Measurements from ENCODE around the gene UBTF. TPM values are rescaled to one million over a fixed set of nuclear protein-coding genes. Genes with fewer than 3 reads are reported as not detected.

Gene UBTF
- total and polyA plus RNA-seq, 2 donors (not counting 1 experiment from before 2014, with no cell fraction given) = 43.1 to 179 TPM

GRCh38 chr17:44174427-44174826 is 45.0 kb downstream of the UBTF start:
- Histone ChIP-seq H2AFZ (ENCODE audit: insufficient read depth, low read depth, low read length, poor library complexity, severe bottlenecking) (no peak overlapping the region), H3K27me3 (replicated peaks in 1 of 4; ENCODE audit: control extremely low read depth in 1 of 4, control insufficient read depth in 3 of 4, insufficient read depth in 4 of 4, low read length in 3 of 4) (no peaks in the 10 kb centered on the region), H3K36me3 (replicated peaks in 1 of 2; ENCODE audit: control extremely low read depth in 1 of 2, control insufficient read depth in 1 of 2, extremely low read depth in 1 of 2, insufficient read depth in 2 of 2, low read length in 1 of 2) (peaks cover 0 to 7% of the 10 kb centered on the region in 2 experiments), H3K27ac (ENCODE audit: low read length in 2 of 2) (no peak overlapping the region), H3K9ac (ENCODE audit: low read length) (no peak overlapping the region), H3K4me1 (ENCODE audit: control insufficient read depth in 2 of 2, insufficient read depth in 2 of 2, low read length in 2 of 2) (peaks cover 0 to 10% of the 10 kb centered on the region in 2 donors), H3K4me2 (replicated peaks; ENCODE audit: low read depth, low read length, poor library complexity, severe bottlenecking) (no peak overlapping the region), H3K79me2 (ENCODE audit: control insufficient read depth, insufficient read depth, low read length) (no peaks in the 10 kb centered on the region), H4K20me1 (ENCODE audit: control insufficient read depth, insufficient read depth, low read length, poor library complexity, severe bottlenecking) (no peaks in the 10 kb centered on the region), H3K4me3 (ENCODE audit: control extremely low read depth in 1 of 5, extremely low read depth in 1 of 5, insufficient read depth in 1 of 5, low read depth in 2 of 5, low read length in 4 of 5) (no peak overlapping the region), H3K9me3 (ENCODE audit: control extremely low read depth in 1 of 3, control insufficient read depth in 2 of 3, insufficient read depth in 1 of 3, low read length in 2 of 3) (no peaks in the 10 kb centered on the region)
- intact Hi-C loops (cut with micrococcal nuclease) = no loop called here
- TF ChIP-seq CTCF (IDR thresholded peaks at IDR 0.05) (no peak), EZH2 (IDR thresholded peaks at IDR 0.05; ENCODE audit: borderline replicate concordance, insufficient read depth, low read depth, low read length, poor library complexity, severe bottlenecking) (no peak)
- H3K27ac Mint-ChIP-seq = no peak overlapping the region
- H3K27me3 Mint-ChIP-seq = no peaks in the 10 kb centered on the region
- DNase-seq (no peak), ATAC-seq (ENCODE audit: low read depth) (no peak)
- ChIA-PET POLR2A (interaction anchor here (0.6 kb wide), 1 partner anchor 52 kb away, joined by 3 read pairs; no protein-coding TSS in a partner anchor), CTCF (no interaction called here)
- H3K9me3 Mint-ChIP-seq (ENCODE audit: insufficient read depth) = no peaks in the 10 kb centered on the region
- no CpG with 5 or more reads among the region's 2 CpGs for WGBS (ENCODE audit: insufficient coverage)
- H3K4me1 Mint-ChIP-seq = peaks cover 7% of the 10 kb centered on the region
- H3K4me3 Mint-ChIP-seq = no peak overlapping the region

GRCh38 chr17:44171931-44172455 is 47.5 kb downstream of the UBTF start:
- intact Hi-C loops (cut with micrococcal nuclease) = no loop called here
- H3K4me1 Mint-ChIP-seq = peaks cover 9% of the 10 kb centered on the region
- no peak overlapping the region for H3K4me2 ChIP-seq (replicated peaks; ENCODE audit: low read depth, low read length, poor library complexity, severe bottlenecking)
- DNase-seq (no peak), ATAC-seq (ENCODE audit: low read depth) (no peak)
- no peaks in the 10 kb centered on the region for H3K27me3 Mint-ChIP-seq
- H3K79me2 ChIP-seq (ENCODE audit: control insufficient read depth, insufficient read depth, low read length) = no peaks in the 10 kb centered on the region
- H3K27ac ChIP-seq (ENCODE audit: low read length in 2 of 2) = no peak overlapping the region
- H3K36me3 ChIP-seq (replicated peaks in 1 of 2; ENCODE audit: control extremely low read depth in 1 of 2, control insufficient read depth in 1 of 2, extremely low read depth in 1 of 2, insufficient read depth in 2 of 2, low read length in 1 of 2) = peaks cover 0 to 2% of the 10 kb centered on the region in 2 experiments
- no peak overlapping the region for H3K4me3 Mint-ChIP-seq
- H3K4me1 ChIP-seq (ENCODE audit: control insufficient read depth in 2 of 2, insufficient read depth in 2 of 2, low read length in 2 of 2) = peaks cover 0 to 13% of the 10 kb centered on the region in 2 donors
- H3K27ac Mint-ChIP-seq = no peak overlapping the region
- H2AFZ ChIP-seq (ENCODE audit: insufficient read depth, low read depth, low read length, poor library complexity, severe bottlenecking) = no peak overlapping the region
- no peaks in the 10 kb centered on the region for H3K9me3 Mint-ChIP-seq (ENCODE audit: insufficient read depth)
- TF ChIP-seq CTCF (IDR thresholded peaks at IDR 0.05) = no peak
- no peaks in the 10 kb centered on the region for H3K27me3 ChIP-seq (replicated peaks in 1 of 4; ENCODE audit: control extremely low read depth in 1 of 4, control insufficient read depth in 3 of 4, insufficient read depth in 4 of 4, low read length in 3 of 4)
- H3K9me3 ChIP-seq (ENCODE audit: control extremely low read depth in 1 of 3, control insufficient read depth in 2 of 3, insufficient read depth in 1 of 3, low read length in 2 of 3) = no peaks in the 10 kb centered on the region
- no peak overlapping the region for H3K9ac ChIP-seq (ENCODE audit: low read length)
- H4K20me1 ChIP-seq (ENCODE audit: control insufficient read depth, insufficient read depth, low read length, poor library complexity, severe bottlenecking) = no peaks in the 10 kb centered on the region
- CTCF ChIA-PET = interaction anchor here (1.1 kb wide), 1 partner anchor 160 kb away, joined by 3 read pairs; no protein-coding TSS in a partner anchor
- H3K4me3 ChIP-seq (ENCODE audit: control extremely low read depth in 1 of 5, extremely low read depth in 1 of 5, insufficient read depth in 1 of 5, low read depth in 2 of 5, low read length in 4 of 5) = no peak overlapping the region
- 94% methylated on average over 17 of the region's 17 CpGs for WGBS (ENCODE audit: insufficient coverage)
- POLR2A ChIA-PET = no interaction called here

All from B cell (primary cell).